Testis (tissue), 3 donors: ENCODE data around the gene PIK3AP1. TPM values are rescaled to one million over a fixed set of nuclear protein-coding genes. Genes with fewer than 3 reads are reported as not detected.

Experiments used
- DNase-seq: peaks from one replicate; pipeline ENCODE4 v3.0.0-alpha.2; 2019
- H3K27ac ChIP-seq, 2 donors: fragments of 200-600 bp; sonication (generic); one replicate each; pipeline ENCODE4 v1.5.1; 2019
- H3K27me3 ChIP-seq: fragments of 200-600 bp; sonication (generic); one replicate; pipeline ENCODE4 v1.5.1; 2019
- H3K36me3 ChIP-seq: fragments of 200-600 bp; sonication (generic); one replicate; pipeline ENCODE4 v1.5.1; 2017; ENCODE audit warnings: low read depth; ENCODE audit errors: missing control alignments
- H3K4me1 ChIP-seq: fragments of 200-600 bp; sonication (generic); one replicate; pipeline ENCODE4 v1.5.1; 2019
- H3K4me3 ChIP-seq, 2 donors: fragments of 200-600 bp; sonication (generic); one replicate each; pipeline ENCODE4 v1.5.1; 2017 to 2019
- H3K9me3 ChIP-seq: fragments of 200-600 bp; sonication (generic); one replicate; pipeline ENCODE4 v1.5.1; 2017
- CTCF ChIP-seq, 3 experiments: fragments of 450-650 bp in 2 of 3; fragments of 200-600 bp in 1 of 3; sonication (generic) in 1 of 3; IDR thresholded peaks; one replicate each; pipeline ENCODE4 v1.5.1; 2016 to 2019; ENCODE audit warnings: antibody characterized with exemption in 3 of 3, mild to moderate bottlenecking in 2 of 3, moderate library complexity in 1 of 3
- POLR2A ChIP-seq: fragments of 450-650 bp; IDR thresholded peaks from one replicate; pipeline ENCODE4 v1.6.1; 2017; ENCODE audit warnings: antibody characterized with exemption, mild to moderate bottlenecking, moderate library complexity
- WGBS, 2 donors: methylation state at CpG; one replicate each; pipeline ENCODE4 v1.1.5; 2018; 5-methylcytosine and 5-hydroxymethylcytosine counted together
- intact Hi-C: fragments of 100-400 bp; cut with DNase I; formaldehyde crosslinking; loops from one replicate; pipeline ENCODE4 v1.15.1; 2023; ENCODE audit warnings: low total_unique reads
- polyA plus RNA-seq: library from polyadenylated mRNA; stranded (reverse); fragments of 350-450 nt; fragmentation: Illumina TruSeq; extraction: RNeasy Lipid Tissue Mini Kit (QIAGEN cat#74804); gene quantifications from one replicate; pipeline ENCODE4 v1.2.3, GENCODE V29; 2014; ENCODE audit warnings: low read depth, low replicate concordance; ENCODE audit not compliant: insufficient read depth
- total RNA-seq, 2 donors: library from RNA; depleted of rRNA; stranded (reverse); fragments of >200 nt; gene quantifications; one replicate each; pipeline ENCODE4 v1.2.3, GENCODE V29; 2016

The PIK3AP1 gene
- total and polyA plus RNA-seq, 3 donors from 2014 or later, result 6.5 to 10.0 (median 6.6) TPM

- 76 to 78% methylated on average over 4 of the region's 4 CpGs for WGBS, 2 donors
- Histone ChIP-seq H3K27me3 (no peaks in the 10 kb centered on the region), H3K36me3 (no peaks in the 10 kb centered on the region), H3K9me3 (no peaks in the 10 kb centered on the region), H3K4me3 (no peak overlapping the region), H3K27ac (no peak overlapping the region), H3K4me1 (no peaks in the 10 kb centered on the region)
- no peak for TF ChIP-seq CTCF (IDR thresholded peaks at IDR 0.05)
- TF ChIP-seq POLR2A, result no peak
- no peak for DNase-seq
- intact Hi-C loops, result no loop called here
These were observed 44.2 kb upstream of the PIK3AP1 start for GRCh38 chr10:96764425-96765060.

DNA sequence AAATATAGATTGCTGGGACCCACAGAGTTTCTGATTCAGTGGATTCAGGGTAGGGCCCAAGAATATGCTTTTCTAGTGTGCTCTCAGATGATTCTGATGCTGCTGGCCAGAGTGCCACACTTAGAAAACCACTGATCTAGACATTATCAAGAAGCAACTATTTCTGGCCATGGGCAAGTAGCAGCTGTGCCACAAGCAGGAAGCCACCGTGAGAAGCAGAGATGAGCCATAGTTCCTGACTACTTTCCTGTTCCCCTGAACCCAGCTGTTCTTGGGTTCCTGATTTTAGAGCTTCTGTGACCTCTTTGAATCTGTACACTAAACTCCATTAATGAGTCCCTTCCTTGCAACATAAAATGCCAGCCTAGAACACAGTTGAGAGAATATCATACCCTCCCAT, 38.1 kb upstream of the PIK3AP1 start:
- 79 to 90% methylated on average over 1 of the region's 1 CpG for WGBS, 2 donors
- DNase-seq, result no peak
- intact Hi-C loops, result no loop called here
- H3K27ac ChIP-seq, result no peak overlapping the region
- no peaks in the 10 kb centered on the region for H3K9me3 ChIP-seq
- no peaks in the 10 kb centered on the region for H3K27me3 ChIP-seq
- no peaks in the 10 kb centered on the region for H3K36me3 ChIP-seq
- H3K4me3 ChIP-seq, result no peak overlapping the region
- TF ChIP-seq POLR2A, result no peak
- TF ChIP-seq CTCF (IDR thresholded peaks at IDR 0.05), result no peak
- no peaks in the 10 kb centered on the region for H3K4me1 ChIP-seq

DNA sequence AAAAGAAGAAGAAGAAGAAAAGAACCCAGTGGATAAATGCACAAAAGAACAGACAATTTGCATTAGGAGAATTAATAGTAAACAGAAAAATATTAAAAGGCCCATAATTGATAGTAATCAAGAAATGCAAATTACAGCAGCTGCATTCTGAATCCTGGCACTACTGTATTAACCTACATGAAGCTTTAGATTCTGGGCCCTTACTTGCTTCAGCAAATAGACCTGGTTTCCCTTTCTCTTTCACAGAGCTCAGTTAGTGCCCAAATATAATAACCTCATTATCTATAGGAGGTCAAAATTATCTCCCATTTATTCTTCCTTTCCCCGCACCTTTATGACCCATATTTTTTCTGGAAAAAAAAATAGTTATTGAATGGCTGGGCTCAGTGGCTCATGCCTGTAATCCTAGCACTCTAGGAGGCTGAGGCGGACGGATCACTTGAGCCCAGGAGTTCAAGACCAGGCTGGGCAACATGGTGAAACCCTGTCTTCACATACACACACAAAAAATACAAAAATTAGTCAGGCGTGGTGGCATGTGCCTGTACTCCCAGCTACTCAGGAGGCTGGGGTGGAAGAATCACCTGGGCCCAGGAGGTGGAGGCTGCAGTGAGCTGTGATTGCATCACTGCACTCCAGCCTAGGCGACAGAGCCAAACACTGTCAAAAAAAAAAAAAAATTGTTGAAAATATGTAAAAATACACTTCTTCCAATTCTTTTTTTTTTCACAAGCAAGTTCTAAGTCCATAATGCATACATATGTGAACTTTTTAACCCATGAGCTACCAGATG, 36.0 kb upstream of the PIK3AP1 start:
- WGBS, 2 donors, result 91 to 92% methylated on average over 5 of the region's 5 CpGs
- Histone ChIP-seq H3K27me3 (no peaks in the 10 kb centered on the region), H3K9me3 (no peaks in the 10 kb centered on the region), H3K27ac (no peak overlapping the region), H3K4me3 (no peak overlapping the region), H3K36me3 (no peaks in the 10 kb centered on the region), H3K4me1 (no peaks in the 10 kb centered on the region)
- intact Hi-C loops, result no loop called here
- TF ChIP-seq POLR2A, result no peak
- TF ChIP-seq CTCF (IDR thresholded peaks at IDR 0.05), result no peak
- DNase-seq, result no peak

DNA sequence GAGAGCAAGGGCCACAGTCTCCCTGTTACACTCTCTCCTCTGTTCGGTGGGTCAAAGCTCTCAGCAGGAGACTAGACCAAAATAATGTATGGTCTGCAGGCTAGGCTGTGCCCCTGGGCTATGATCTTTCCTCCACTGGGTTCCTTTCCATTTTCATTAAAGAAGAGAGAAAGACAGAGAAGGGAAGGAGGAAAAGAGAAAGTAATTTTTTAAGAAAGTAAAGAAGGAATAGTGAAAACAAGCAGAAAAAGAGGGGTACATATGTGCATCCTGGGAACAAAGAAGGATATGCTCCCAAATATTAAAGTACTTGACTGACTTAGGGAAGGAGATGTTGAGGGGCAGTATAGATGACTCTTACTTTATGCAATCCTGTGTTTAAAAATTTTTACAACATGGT, 33.6 kb upstream of the PIK3AP1 start:
- Histone ChIP-seq H3K36me3 (no peaks in the 10 kb centered on the region), H3K4me1 (no peaks in the 10 kb centered on the region), H3K27me3 (no peaks in the 10 kb centered on the region), H3K4me3 (no peak overlapping the region), H3K9me3 (no peaks in the 10 kb centered on the region), H3K27ac (no peak overlapping the region)
- no peak for DNase-seq
- 63 to 67% methylated on average over 1 of the region's 1 CpG for WGBS, 2 donors
- intact Hi-C loops, result no loop called here
- TF ChIP-seq POLR2A (no peak), CTCF (IDR thresholded peaks at IDR 0.05) (no peak)
